8988T (cell line): ENCODE data around the gene CCDC91.

Source experiments
- DNase-seq: peaks from one replicate; pipeline ENCODE4 v3.0.0; 2011

The CCDC91 gene, protein sequence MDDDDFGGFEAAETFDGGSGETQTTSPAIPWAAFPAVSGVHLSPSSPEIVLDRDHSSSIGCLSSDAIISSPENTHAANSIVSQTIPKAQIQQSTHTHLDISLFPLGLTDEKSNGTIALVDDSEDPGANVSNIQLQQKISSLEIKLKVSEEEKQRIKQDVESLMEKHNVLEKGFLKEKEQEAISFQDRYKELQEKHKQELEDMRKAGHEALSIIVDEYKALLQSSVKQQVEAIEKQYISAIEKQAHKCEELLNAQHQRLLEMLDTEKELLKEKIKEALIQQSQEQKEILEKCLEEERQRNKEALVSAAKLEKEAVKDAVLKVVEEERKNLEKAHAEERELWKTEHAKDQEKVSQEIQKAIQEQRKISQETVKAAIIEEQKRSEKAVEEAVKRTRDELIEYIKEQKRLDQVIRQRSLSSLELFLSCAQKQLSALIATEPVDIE

DNA sequence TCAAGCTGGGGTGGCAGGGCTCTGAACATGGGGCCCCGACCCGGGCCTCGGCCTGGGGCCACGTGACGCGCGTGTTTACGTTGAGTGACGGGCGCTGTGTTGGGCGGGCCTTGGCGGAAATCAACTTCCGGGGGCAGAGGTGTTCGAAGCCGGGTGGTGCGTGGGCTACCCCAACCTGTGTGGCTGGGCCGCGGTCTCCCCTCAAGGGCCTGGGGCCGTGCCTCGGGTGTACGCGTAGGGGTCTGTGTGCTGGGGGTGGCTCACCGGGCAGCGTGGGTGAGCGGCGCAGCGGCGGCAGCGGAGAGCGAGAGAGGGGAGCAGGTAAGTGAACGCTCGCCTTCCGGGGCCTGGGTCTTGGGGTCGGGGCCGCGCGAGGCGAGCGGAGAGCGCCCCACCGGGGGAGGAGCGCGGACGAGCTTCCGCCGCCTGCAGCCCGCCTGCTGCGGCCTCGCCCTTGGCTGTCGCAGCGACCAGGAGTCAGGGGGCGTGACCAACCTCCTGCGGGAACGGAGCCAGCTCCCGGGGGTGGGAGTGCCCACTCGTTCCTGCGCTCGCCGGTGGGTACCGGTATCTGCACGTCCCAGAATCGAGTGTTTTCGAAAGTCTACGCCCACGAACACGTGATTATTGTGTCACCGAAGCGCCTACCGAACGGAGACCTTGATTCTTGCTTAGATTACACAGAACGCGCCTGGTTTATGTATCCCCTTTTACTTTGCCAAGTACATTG is at the start of gene CCDC91:
Gene CCDC91, plus strand, starts transcription at position 136 of the 730 bp plus-strand sequence. CDS start 66,760 bp downstream, outside the sequence.
- DNase-seq, result peak; percentile 42

DNA sequence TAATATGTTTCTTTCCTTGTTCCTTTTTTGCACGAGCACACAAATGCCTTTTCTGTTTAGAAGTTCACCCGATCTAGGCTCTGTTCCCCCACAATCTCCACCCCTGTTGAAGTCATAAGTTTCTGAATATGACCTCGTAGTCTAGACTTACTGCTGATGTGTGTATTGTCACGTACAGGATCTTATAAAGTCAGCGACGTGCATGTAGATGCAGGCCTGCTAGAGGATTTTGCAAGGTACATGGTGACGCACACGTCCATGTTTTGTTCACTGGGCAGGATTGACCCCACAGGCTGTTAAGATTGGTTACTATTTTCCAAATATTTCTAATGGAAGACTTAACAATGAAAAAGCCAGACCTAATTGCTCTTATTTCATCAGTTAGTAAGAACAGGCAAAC is 46.2 kb upstream of the CCDC91 start:
- DNase-seq, result no peak

DNA sequence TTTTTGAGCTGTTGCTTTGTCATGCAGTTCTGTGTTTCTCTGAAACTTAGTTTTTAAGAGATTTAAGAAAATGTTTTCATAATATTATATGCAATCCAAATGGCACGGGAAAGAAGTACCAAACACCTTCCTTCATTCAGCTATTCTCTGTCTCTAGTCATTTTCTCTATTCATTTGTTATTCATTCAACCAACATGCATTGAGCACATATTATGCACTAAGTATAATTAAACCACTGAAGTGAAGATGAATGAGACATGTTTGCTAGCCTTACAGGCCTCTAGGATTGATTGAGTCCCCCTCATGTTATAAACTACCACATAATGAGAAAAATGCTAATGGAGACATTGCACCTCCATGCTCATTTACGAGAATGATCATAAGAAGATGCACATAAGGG is 45.7 kb upstream of the CCDC91 start:
- no peak for DNase-seq

DNA sequence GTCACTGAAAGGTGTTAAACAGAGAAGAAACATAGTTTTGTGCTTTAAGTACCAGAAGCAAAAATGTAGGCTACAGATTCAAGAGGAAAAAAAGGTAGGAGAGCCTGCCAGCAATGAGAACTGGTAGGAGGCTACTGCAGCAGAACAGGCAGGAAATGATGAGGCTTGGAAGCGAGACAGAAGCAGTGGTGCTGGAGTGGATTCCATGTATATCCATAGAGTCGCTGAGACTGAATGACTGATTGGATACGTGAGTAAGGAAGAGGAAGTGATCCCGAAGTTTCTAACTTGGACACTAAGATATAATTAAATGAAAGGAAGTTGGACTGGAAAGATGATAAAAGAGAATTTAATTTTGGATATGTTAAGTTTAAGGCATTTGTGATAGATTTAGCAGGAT is 45.0 kb upstream of the CCDC91 start:
- DNase-seq, result no peak

DNA sequence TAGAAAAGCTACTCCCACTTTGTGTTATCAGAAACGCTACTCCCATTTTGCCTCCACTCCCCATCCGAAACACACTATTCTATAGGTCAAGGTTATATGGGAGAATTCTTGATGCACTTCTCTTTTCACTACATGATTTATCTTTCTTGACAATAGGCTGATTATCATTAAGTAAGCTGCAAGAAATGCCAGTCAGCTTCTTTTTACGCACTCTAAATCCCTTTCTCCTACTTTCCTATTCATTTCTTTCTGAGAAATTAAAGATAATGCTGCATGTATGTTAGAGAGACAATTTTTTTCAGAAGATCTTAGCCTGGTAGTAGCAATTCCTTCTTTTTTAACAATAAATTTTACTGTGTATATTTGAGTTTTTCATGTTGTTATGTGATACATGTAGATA is 41.0 kb upstream of the CCDC91 start:
- no peak for DNase-seq

DNA sequence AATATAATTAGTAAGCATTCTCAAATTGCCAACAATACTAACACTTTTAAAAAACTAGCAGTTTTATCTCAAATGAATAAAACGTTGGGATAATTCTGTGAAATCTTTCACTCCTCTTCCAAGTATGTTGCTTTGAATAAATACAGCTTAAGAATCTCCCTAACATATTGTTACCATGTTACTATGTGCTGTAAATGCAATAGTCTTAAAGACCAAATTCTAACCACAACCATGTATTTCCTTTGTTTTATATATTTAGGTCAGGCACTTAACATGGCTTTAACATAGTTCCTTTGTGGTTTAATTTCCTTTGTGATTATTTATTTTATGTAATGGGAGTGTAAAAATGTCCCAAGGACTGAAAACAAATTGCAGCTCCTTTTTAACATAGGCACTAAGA is 33.9 kb upstream of the CCDC91 start:
- DNase-seq, result no peak

DNA sequence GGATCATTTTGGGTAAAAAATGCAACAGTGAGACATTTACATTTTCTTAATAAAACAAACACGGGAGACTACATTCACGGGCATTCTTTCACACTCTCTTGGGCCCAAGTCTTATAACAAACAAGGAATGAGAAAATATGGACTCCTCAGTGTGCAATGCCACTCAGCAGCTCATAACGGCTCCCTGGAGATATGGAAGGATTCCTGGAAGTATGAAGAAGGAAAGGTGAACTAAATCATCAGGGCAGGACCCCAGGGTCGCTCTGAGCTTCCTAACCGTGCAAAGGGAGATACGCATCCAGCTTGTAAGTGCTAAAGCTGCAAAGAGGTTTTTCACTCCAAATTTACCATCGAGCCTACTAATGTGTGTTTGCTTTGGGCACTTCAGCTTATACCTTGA is 33.5 kb upstream of the CCDC91 start:
- no peak for DNase-seq

DNA sequence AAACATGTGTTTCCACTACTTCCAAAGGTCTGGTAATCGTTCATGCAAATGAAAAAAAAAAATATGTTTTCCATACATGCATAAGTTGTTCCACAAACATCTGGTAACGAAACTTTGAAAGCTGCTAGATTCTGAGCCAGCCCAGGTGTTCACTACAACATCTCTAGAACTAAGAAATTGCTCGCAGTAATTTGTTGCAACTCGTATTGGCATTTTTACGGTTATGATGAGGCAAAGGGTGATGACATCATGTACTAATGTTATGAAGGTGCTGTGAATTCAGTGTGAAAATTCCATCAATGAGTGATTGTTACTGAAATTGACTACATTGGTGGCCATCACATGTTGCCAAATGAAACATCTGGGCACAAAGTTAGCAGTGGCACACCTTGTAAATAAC is 31.9 kb upstream of the CCDC91 start:
- no peak for DNase-seq

DNA sequence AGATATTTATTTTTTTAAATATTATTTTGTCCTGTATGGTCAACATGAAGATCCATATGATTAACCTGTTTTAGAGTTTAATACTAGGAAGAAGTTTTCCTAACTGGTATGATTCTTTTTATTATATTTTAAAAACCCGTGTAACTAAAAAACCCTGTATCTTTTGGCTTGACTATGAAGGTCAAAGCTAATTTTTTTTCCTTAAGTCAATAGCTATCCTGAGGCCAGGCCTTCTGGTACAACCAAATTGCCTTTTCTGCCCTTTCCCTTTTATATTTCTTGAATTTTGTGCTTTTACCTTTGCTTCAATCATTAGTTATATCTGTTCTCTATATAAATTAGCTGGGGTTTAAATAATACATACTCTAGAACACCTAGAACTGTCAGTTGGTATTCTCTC is 30.6 kb upstream of the CCDC91 start:
- DNase-seq, result no peak

DNA sequence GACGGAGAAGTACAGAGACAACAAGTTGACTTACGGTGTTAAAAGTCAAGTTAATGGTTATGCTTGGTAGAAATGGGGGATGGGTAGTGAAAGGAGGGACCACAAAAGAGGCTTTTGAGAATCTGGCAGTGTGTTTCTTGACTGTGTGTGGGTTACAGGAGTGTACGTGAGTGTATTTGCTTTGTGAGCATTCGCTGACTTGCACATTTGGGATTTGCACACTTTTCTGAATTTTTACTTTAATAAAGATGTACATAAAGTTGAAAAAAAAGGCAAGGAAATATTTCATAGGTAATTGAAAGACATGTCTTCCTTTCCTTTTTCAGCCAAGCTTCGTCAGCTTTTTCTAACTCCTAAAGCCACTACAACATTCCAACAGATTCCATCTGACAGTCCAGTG is 28.6 kb upstream of the CCDC91 start:
- DNase-seq, result no peak

DNA sequence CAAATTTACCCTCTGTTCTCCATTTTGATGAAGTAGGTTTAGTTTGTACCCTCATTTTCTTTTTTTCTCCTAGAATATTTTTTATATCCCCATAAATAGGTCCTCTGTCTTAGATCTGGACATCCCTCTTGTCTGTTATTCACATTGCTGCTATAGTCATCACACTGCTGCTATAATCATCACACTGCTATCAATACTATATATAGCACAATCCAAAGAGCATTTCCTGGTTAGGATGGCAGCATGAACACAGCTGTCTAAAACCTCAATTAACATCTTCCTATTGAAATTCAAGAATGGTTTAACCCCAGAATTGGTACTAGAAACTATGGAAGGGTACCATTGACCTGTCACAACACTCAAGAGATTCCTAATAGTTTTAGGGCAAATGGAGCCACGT is 27.6 kb upstream of the CCDC91 start:
- DNase-seq, result no peak

DNA sequence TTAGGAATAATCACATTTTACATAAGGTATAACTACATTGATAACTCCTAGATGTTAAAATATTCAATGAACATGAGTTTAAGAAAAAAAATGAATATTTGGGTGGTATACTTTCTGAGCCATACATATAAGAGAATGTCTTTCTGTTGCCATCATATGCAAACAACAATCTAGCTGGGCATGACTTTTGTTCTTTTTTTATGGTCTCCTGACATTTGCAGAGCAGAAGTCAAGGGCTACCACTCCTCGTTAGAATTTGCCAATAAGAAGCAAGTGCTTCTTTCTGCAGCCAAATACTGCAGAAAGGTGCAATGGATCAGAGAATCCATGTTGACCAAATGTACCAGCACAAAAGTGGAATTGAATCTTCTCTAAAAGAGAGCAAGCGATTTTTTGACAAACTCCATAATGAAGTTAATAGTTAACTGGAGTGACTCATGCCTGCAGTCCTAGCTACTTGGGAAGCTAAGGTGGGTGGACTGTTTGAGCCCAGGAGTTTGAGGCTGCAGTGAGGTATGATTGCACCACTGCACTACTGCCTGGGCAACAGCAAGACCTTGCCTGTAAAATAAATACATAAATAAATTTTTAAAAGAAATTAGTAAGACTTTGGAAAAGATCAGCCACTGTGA is 25.5 kb upstream of the CCDC91 start:
- no peak for DNase-seq

DNA sequence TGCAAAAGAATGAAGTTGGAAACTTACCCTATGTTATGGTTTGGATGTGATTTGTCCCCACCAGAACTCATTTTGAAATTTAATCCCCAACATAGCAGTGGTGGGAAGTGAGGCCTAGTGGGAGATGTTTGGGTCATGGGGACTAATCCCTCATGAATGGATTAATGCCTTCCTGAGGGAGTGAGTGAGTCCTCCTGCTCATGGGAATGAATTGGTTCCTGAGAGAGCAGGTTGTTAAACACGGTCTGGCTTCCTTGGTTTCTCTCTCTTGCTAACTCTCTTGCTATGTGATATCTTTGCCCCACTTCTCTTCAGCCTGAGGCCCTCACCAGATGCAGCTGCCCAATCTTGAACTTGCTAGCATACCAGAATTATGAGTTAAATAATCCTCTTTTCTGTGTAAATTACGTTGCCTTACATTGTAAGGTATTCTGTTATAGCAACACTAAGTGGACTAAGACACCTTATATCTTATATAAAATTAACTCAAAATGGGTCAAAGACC is 22.2 kb upstream of the CCDC91 start:
- no peak for DNase-seq

DNA sequence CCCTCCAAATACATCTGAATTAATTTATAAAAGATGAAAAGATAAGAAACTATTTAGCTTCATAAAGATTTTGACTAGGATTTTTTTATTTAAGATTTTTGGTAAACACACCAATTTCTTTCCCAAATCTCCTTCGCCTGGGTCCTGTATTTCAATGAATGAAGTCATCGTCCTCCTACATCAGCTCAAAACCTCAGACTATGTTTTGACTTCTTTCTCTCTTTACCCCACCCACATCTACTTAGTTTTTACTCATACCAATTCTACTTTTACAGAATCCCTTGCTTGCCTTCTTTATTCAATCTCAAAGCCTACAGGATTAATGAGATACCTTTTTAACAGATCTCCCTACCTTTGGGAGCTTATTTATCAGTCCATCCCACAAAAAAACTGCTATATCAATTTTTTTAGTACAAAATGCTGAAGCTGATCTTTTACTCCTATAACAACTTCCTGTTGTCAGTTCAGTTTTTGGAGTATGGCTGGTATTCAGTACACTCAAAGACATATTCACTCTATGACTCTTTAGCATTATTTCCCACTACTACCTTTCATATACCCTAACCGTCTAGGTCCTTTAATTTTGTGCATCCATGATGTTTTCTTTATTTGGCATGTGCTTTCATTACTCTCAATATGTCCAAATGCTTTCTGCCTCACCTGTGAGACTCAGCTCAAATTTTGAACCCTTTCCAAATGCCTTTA is 18.7 kb upstream of the CCDC91 start:
- DNase-seq, result no peak

DNA sequence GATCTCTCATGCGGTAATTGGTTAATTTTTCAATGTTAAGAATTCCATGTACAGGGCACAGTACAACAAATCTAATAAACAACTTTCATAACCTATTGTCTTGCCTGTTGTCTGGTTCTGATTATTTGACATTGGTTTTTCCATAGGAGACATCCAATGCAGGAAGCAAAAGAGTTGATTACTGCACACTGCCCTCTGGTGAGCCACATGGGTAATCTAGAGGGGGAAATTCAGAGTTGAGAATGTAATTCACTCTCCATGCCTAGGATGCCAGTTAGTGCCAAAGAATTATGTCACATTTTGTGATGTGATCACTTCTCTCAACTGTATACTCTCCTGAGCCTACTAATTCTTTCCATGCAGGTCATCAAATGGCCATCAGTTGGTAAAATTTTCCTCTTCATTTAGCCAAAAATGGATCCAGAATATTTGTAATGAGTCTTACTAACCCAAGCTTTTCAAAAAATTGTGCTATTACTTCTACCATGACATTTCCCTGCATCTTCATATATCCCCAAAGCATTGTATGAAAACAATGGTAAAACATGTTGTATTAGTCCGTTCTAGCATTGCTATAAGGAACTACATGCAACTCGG is 17.7 kb upstream of the CCDC91 start:
- no peak for DNase-seq

DNA sequence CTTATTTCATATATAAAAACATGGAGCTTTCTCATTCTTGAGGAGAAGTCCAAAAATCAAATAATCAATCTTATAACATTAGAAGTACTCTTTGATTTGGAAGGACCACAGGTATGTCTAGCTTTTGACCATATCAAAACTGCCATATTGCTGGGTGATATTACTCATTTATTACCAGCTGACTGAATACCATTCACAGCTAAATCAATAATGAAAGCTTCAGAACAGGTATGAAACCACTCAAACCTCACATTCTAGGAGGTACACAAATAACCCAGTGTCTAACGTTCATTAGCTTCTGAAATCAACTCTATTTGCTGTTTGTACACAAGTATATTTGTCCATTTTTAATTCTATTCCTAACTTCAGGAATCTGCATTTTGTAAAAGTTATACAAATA is 16.8 kb upstream of the CCDC91 start:
- no peak for DNase-seq

DNA sequence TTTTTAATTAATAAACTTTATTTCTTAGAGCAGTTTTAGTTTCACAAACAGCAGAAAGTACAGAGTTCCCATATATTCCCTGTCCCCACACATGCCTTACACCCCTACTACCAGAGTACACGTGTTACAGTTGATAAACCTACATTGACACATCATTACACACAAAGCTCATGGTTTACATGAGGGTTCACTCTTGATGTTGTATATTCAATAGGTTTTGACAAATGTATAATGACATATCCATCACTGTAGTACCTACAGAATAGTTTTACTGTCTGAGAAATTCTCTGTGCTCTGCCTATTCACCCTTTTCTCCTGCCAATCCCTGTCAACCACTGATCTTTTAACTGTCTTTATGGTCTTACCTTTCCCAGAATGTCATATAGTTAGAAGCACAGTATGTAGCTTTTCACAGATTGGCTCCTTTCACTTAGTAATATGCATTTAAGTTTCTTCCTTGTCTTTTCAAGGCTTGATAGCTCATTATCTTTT is 15.1 kb upstream of the CCDC91 start:
- no peak for DNase-seq

DNA sequence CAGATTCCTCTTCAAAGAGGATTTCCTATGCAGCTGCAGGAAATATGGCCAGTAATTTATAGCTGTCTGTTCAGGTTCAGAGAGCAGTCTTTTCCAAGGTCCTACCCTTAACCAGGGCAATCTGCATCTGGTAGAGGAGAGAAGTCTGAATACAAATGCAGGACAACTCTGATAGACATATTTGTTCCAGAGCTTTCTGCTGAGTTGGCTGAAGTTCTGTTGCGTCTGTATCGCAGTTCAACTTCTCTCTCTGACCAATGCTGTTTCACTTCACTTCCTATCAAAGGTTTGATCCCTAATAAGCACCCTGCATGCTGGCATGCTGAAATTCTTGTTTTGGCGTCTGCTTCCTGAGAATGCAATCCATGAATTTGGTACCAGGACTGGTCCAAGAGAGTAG is 14.0 kb upstream of the CCDC91 start:
- DNase-seq, result no peak

DNA sequence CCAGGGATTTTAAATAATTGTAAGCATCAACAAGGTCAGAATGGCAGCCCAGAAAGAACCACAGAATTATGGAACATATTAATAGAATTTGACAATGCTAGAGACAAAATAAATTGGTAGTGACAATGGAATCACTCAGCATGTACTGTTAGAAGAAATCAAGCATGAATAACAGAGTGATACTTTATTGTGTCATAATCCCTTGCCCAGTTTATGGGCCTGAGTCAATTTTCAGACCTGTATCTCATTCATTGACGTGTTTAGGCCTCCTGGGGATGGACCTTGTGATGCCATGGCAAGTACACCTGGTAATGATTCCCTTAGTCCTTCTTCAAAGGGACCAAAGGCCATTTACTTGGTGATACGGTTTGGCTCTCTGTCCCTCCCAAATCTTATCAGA is 12.8 kb upstream of the CCDC91 start:
- DNase-seq, result no peak

DNA sequence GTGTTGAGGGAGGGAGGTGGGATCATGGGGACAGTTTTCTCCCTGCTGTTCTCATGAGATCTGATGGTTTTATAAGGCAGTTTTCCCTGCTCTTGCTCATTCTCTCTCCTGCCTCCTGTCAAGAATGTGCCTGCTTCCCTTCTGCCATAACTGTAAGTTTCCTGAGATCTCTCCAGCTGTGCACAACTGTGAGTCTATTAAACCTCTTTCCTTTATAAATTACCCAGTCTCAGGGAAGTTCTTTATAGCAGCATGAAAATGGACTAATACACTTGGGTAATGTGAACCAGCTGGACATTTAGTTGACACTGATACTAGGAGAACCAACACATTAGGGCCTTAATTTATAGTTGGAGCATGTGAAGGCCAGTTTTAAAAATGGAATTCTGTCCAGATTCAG is 12.4 kb upstream of the CCDC91 start:
- DNase-seq, result no peak

DNA sequence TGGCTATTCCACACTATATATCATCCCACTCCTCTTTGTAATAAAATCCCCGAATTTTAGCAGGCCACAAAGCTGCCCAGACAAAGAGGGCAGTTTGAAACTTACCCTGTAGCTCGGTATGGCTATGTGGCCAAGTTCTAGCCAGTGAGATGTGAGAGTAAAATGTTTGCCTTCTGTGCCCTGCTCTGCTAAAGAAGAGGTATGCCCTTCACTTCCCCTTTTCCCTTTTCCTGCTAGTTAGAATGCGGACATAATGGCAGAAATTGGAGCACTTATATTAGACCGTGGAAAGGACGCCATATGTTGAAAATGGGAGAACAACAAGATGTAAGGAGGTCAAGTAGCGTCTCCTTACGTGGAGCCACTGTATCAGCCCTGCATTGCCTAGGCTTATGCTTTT is 11.5 kb upstream of the CCDC91 start:
- no peak for DNase-seq

DNA sequence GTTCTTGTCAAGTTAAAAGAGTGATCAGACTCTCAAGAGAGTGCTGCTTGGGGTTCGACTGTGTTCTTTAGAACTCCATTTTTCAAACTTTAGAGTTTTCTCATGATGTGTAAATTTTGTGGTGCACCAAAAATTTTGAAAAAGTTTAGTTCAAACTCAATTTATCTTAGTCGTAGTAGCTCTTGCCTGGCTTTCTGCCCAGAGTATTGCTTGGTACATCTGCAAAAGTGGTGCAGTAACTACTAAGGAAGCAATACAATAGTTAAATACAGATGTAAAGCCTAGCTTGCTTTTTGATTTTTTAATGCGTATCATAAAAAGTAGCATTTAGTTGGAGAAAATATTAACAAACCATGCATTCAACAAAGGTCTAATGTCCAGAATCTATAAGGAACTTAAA is 9.5 kb upstream of the CCDC91 start:
- no peak for DNase-seq

DNA sequence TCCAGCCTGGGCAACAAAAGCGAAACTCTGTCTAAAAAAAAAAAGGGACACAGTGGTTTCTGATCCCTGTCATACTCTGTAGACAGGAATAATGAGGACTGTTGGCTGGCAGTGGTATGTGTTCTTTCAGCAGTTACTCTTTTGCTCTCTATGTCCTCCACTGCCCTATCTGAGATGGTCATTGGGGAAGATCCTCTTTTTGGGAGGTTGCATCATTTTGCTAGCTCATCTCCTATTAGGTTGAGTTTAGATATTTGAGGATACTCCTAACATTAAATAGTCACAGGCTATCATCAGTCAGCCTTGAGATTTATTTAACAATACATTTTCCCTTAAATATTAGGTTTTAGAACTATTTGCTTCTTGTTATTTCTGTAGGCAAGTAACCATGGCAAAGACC is 5.9 kb upstream of the CCDC91 start:
- no peak for DNase-seq
